CD4-positive, alpha-beta T cell treated with Interferon gamma for 1 hour (primary cell): ENCODE measurements around the gene ITGA6.

Experiments used
- DNase-seq: peaks from one replicate; pipeline ENCODE4 v3.0.0-alpha.2; 2020

The ITGA6 gene

GRCh38 chr2:172442072-172442895 is 14.9 kb downstream of the ITGA6 start:
- DNase-seq, result no peak

- DNase-seq, result no peak
Measured at GRCh38 chr2:172445851-172446250, 18.5 kb downstream of the ITGA6 start.

DNA sequence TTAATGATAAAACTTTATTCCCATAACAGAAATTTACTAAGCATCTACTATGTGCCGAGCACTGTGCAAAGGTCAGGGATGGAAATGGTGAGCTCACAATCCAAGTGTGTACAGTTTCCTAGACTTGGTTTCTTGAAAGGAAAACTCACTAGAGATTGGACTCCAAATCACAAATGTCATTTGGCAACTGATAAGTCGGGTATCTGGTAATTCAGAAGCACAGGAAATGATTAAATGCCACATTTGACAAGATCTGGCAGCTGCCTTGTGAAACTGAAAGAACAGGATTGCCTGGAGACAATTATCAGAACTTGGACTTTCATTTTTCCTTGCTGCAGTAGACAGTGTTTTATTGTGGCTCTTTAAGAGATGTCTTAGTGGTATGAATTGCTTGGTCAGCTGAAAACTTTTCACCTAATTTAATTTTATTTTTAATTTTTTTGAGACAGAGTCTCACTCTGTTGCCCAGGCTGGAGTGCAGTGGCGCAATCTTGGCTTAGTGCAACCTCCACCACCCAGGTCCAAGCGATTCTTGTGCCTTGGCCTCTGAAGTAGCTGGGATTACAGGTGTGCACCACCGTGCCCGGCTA is 19.2 kb downstream of the ITGA6 start:
- no peak for DNase-seq

DNA sequence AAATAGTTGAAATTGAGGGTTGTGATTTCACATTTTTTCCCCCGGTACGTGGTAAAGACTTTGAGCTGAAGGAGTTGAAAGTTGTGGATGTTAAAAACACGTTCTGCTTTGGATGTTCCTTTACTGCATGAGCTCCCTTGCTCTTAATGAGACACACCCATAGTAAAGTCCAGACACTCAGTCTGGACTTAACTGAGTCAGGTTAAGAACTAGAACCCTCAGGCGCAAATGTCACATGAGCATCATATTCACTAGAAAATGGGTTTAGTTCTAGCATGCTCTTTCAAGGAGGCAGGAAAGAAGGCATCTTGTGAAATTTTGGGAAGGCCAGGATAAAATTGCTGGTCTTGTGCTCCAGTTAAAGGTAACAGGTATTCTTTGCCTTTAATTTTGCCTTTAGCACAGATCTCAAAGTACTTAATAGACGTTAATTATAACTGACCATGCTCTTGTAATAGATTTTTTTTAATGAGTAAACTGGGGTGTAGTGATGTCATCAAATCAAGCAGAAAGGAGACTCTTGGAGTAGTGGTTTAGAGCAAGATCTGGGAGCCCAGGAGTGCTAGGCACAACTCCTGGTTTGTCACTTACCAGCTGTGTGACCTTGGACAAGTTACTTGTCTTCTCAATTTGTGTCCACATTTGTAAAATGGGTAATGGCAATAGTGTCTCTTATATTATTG is 20.6 kb downstream of the ITGA6 start:
- DNase-seq, result no peak

DNA sequence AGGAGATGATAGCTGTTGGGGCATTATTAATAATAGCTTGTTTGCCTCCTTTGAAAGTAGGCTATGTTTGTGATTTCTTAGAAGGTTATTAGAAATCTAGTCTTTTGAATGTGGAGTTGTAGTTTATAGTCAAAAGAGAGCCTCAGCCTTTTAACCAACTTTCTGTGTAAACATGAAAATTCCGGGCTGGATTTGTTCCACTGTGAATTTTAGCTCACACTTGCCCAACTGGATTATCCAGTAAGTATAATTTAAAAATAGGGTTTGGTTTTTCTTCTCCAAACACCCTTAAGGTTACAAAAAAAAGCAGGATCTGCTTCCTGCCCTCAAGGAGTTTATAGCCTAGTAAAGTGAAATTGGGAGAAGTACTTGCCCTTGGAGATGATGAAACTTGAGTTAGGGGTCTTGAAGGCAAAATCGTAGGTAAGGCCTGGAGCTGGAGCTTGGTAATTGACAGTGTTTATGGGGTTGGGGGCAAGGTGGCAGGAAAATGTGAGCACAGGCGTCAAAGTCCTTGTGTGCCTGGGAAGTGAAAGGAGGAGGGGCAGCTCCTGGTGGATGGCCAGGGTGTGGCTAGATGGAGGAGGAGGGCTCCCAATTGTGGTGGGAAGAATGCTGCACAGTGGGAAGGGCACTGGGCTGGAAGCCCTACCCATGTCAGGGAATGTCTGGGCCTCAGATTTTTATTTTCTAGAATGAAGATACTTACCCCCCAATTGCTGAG is 21.3 kb downstream of the ITGA6 start:
- no peak for DNase-seq

DNA sequence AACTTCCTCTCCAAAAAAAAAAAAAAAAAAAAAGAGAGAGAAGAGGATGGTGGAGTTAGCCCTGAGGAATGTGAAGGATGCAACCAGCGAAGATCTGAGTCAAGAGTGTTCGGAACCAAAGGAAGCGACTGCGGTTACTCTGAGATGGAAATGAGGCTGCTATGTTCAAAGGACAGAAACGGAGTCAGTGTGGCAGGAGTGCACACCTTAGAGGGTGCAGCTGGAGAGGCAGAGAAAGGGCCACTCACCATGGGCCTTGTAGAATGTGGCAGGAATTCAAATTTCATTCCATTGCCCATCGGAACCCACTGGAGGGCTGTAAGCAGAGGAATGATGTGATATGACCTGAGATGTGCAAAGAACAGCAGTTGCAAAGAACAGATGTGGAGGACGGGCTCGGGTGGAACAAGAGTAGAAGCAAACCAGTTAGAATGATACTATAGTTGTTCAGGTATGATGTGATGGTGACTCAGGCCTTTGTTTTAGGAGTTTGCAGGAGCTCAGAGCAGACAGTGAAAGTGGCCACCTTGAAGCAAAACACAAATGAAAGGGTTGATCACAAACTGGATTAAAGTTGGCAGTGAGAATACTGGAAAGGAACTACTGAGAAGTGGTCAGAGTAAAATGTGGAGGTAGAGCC is 22.6 kb downstream of the ITGA6 start:
- DNase-seq, result no peak

GRCh38 chr2:172451923-172452322 is 24.5 kb downstream of the ITGA6 start:
- DNase-seq, result no peak

DNA sequence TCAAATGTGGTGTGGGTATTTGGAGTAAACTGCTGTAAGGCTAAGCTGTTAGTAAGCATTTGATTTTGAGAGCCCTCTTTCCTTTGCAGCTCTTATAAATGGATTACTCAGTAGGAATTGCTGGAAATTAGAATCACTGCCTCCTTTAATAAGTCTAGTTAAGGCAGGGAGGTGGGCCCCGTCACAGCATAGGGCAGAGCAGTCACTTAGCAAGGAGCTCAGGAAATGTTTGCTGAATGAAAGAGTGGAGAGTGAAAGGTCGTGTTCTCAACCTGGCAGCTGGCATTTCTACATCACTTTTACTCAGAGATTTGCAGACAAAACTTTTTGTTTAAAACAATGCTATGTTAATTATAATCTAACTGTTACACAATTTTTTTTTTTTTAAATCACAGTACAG is 25.5 kb downstream of the ITGA6 start:
- DNase-seq, result no peak

DNA sequence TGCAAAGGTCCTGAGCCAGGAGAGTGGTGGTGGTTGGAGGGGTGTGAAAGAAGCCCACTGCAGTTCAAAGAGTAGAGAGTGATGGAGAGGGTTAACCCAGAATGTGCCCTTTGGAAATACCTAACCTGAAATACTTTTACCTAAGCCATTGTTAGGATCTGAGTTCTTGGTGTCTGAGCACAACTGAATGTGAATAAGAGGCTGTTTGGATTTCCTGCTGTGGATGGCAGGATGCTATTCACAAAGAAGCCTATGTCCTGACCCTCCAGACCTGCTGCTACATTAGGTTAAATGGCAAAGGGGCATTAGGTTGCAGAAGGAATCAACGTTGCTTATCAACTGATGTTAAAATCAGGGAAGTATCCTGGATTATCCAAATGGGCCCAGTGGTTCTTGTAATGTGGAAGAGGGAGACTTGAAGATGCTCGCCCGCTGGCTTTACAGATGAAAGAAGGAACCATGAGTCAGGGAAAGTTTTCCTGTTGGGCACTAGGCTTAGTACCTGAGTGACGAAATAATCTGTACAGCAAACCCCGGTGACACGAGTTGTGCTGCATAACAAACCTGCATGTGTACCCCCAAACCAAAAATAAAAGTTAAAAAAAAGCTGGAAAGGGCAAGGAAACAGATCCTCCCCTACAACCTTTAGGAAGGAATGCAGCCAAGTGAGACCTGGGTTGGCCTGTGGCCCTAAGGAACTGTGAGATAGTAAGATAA is 27.2 kb downstream of the ITGA6 start:
- no peak for DNase-seq

DNA sequence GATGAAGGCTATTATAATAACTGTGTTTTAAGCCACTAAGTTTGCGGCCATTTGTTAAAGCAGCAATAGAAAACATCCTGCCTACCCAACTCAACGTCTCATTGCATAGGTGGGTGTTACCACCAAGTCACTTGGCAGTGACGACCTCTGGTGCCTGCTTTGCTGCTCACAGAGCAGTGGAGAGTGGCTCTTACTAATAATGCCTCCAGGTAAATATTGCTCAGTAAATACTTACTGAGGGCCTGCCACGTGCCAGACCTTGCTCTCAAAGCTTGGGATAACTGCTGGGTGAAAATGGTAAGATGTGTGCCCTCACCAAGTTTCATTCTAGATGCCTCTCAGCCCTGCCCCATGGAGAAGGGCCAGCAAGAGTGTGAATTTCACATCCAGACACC is 27.7 kb downstream of the ITGA6 start:
- no peak for DNase-seq

GRCh38 chr2:172456002-172456401 is 28.6 kb downstream of the ITGA6 start:
- no peak for DNase-seq

DNA sequence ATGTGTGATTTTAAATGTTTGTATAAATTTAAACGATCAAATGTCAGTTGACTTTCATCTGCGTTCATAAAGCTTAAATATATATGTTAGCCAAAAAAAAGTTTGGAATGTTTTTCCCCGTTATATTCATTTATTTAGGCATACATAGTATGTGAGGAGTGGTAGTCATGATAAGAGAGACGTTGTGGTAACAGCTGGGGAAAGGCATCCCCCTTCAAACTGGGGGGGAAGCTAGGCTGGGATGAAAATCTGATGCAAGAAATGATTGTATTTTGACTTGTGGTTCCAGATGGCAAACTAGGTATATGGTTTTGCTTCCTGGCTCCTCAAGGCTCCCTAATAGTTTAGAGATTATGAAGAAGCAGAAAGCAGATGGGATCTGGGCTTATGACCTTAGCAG is 30.1 kb downstream of the ITGA6 start:
- no peak for DNase-seq

DNA sequence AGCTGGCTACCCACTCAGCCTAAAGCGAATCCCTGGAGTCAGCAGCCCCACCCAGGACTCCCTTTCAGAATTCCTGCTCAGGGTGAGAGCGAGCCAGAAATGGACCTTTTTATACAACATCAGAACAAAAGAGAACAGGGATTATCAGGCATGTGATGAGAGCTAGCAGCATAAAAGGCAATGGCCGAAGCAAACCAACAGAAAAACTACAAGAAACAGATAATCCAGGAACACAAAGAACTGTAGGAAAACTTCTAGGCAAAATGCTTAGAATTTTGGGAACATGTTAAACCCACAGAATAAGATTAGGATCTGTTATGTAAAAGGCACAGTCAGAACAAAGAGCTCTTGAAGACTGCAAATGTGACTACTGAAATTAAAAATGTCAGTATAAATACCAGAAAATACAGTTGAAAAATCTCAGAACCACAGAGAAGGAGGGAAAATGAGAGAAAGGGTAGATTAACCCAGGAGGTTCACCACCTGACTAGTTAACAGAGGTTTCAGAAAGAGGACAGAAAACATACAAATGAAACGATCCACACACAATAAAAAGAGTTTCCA is 31.3 kb downstream of the ITGA6 start:
- no peak for DNase-seq

DNA sequence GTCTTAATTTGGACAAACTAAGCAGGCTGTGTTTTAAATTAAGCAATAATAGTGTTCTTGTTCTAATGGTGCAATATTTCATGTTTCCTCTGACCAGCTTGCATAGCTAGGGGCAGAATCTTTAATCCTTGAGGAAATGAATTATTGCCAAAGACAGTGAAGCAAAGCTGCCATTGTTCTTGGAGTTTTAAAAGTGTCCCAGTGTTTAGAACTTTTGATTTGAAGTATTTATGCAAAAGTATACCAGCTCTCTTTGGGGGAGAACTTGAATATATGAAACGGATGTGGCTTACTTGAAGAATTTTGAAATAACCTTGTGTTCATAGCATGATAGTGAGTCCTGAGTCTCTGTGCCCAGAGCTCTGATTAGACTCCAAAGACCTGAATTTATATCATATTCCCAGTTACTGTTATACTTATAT is 33.4 kb downstream of the ITGA6 start:
- no peak for DNase-seq

DNA sequence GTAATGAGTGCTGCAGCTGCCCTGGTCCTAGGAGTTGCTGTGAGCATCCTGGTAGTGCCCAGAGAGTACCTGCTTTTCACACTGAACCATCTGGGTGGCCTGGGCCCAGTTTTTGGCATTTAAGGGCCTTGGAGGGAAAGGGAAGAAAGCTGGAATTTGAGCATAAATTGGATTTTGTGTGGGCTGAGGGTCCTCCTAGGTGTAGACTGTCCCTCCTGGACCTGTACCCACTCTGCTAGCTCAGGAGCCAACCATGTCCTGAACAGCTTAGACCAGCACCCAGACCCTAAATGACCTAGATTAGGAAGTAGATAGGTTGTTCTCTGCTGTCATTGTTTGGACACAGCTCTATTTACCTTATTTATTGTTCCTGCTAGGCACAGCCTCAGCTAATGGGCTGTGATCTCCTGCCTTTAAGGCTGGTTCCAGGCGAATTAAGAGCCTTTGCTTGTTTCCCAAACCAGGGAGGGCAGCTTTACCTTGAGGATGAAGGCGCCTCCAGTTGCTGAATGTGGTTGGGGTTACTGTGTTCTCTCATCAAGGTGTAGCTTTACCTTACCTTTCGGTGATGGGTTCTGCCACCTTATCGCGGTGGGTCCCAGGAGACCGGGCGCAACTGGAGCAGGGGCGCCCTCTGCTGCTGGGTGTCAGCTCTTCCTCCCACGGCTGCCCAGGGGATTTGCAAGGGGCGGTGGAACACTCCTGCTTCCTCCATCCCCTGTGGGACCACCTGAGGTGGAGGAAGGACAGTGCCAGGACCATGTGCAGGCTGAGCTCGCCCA is 34.4 kb downstream of the ITGA6 start:
- peak; percentile 67 for DNase-seq

- DNase-seq, result no peak
Measured at GRCh38 chr2:172462373-172462848, 35.0 kb downstream of the ITGA6 start.

DNA sequence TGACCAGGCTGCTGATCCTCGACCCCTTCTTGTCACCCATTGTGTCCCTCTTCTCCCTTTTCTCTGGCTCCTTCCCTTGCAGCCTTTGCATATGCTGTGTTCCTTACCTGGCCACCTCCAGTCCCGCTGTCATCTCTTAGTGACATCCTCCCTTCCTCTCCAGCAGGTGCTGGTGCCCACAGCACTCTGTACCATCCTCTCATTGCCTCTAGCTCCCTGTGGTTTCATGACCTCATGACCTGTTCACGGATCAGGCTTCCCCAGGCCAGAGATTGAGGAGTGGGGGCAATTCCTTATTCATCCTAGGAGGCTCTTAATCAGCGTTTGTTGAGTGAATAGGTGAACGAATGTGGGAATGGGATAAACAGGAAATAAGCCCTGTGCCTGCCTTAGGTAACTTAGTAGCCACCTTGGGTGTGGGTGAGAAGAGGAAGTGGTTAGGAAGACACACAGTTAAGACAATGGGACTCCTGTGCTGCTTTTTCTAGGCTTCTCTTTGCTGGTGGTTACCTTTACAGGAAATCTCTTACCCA is 35.5 kb downstream of the ITGA6 start:
- peak; percentile 14 for DNase-seq

DNA sequence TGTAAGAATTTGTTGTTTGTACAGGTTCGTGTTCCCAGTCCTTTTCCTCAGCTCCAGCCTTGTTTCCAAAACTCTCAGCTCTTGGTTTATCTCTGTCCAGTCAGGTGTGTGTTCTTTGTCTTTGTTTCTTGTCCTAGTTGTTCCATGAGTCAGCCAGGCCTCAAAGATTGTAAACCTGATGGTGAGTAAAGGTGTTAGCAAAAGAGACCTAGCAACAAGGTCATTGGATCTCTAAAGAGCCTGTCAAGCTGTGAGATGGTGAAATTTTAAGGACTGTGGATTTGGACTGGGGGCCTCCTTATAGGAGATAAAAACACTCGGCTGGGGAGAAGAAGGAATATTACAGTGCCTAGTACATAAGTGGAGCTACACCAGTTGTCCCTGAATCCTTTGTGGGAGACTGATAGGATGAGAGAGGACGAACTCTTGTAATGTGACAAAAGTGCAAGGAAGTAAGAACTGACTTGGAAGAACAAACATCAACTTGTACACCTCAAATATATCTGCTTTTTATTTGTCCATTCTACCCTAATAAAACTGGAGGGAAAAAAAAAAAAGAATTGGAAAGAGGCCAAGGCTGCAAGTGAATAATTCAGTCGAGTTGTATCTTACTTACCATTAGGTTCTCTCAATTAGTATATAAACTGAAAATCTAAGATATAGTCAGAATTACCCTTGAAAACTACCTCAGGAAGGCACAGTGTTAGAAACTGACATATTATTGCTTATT is 37.2 kb downstream of the ITGA6 start:
- no peak for DNase-seq

DNA sequence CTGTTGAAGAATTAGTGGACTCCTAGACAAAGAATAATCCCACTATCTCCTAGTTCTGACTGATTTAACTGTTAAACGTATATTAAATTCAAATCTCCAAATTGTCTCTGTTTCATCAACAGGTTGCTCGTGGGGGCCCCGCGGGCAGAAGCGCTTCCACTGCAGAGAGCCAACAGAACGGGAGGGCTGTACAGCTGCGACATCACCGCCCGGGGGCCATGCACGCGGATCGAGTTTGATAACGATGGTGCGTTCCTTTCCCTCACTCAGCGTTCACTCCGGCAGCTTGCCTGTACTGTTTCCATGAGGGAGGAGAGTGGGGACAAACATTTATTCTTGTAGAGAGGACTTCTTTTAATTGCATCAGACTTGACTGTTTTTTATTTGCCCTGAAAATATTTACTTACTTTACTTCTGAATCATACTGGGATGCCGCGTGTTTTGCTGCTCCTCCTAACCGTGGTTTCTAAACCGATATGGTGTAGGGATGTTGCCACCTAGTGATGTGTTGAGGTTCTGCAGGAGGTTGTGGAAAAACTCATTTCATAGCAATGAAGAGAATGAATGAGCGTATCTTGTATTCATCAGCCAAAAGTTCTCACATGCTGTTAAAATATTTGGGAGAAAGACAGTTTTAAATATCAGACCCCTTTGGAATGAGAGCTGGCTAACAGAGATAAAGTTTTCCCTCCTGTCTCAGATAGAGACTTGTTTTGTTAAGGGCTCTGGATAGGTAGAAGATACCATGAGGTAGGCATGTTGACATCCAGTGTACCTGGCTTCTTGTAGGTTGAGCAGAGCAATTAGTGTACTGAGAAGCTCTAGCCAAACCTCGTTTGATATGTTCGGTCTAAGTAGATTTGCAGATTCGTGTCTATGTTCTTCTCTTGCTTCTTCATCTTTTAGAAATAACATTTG is 38.3 kb downstream of the ITGA6 start:
- peak; percentile 62 for DNase-seq
